ENCODE data around the gene ARID5A. TPM values are rescaled to one million over a fixed set of nuclear protein-coding genes. Genes with fewer than 3 reads are reported as not detected.

Gene ARID5A
- total RNA-seq, 1 experiment from 2014 or later: 3.3 TPM

DNA sequence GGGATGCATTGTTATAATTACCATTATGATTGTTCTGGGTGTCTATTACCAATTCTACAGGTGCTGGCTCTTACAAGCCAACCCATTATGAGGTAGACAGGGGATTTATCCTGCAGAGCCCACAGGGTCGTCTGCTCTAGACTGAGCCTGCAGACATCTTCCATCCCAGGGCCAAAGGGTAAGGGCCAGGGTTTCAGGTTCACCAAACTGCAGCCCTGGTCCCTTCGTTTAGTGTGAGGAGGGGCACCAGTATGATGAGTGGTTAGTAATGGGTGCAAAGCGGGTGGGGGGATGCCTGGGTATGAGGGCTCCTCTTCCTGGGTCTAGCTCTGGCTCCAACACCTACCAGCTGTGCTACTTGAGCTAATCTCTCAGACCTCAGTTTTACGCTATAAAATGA lies 1.2 kb upstream of the ARID5A start:
- intact Hi-C loops (cut with micrococcal nuclease; ENCODE audit: unreplicated experiment): no loop called here
- BruUV-seq (replicated peaks): no TSS peak
- H3K9me3 ChIP-seq: no peaks in the 10 kb centered on the region
- no peak overlapping the region for H3K27ac Mint-ChIP-seq (ENCODE audit: unreplicated experiment)
- no peaks in the 10 kb centered on the region for H3K27me3 Mint-ChIP-seq (ENCODE audit: insufficient read depth, unreplicated experiment)
- no peaks in the 10 kb centered on the region for H3K27me3 ChIP-seq (replicated peaks; ENCODE audit: control insufficient read depth, insufficient read depth, low read length)
- H3K4me3 ChIP-seq (ENCODE audit: low read depth, low read length): no peak overlapping the region
- H3K9me3 Mint-ChIP-seq (ENCODE audit: unreplicated experiment): no peaks in the 10 kb centered on the region
- no peaks in the 10 kb centered on the region for H3K36me3 Mint-ChIP-seq (ENCODE audit: insufficient read depth, unreplicated experiment)
- H3K4me1 Mint-ChIP-seq (ENCODE audit: low read depth, unreplicated experiment): peaks cover 5% of the 10 kb centered on the region
- CTCF ChIA-PET: interaction anchor here (0.6 kb wide), 1 partner anchor 425 kb away, joined by 3 read pairs; no protein-coding TSS in a partner anchor
- TF ChIP-seq, protein P1, sequence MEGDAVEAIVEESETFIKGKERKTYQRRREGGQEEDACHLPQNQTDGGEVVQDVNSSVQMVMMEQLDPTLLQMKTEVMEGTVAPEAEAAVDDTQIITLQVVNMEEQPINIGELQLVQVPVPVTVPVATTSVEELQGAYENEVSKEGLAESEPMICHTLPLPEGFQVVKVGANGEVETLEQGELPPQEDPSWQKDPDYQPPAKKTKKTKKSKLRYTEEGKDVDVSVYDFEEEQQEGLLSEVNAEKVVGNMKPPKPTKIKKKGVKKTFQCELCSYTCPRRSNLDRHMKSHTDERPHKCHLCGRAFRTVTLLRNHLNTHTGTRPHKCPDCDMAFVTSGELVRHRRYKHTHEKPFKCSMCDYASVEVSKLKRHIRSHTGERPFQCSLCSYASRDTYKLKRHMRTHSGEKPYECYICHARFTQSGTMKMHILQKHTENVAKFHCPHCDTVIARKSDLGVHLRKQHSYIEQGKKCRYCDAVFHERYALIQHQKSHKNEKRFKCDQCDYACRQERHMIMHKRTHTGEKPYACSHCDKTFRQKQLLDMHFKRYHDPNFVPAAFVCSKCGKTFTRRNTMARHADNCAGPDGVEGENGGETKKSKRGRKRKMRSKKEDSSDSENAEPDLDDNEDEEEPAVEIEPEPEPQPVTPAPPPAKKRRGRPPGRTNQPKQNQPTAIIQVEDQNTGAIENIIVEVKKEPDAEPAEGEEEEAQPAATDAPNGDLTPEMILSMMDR (IDR thresholded peaks at IDR 0.05; ENCODE audit: insufficient read depth in 1 of 2, low read depth in 1 of 2, low read length in 1 of 2, severe bottlenecking in 1 of 2, unreplicated experiment in 1 of 2): no peak
- H3K36me3 ChIP-seq (ENCODE audit: control insufficient read depth, insufficient read depth, low read length): no peaks in the 10 kb centered on the region
- DNase-seq: no peak
- POLR2A ChIA-PET: no interaction called here
- peaks cover 7% of the 10 kb centered on the region for H3K4me1 ChIP-seq
- H3K4me3 Mint-ChIP-seq (ENCODE audit: unreplicated experiment): no peak overlapping the region

DNA sequence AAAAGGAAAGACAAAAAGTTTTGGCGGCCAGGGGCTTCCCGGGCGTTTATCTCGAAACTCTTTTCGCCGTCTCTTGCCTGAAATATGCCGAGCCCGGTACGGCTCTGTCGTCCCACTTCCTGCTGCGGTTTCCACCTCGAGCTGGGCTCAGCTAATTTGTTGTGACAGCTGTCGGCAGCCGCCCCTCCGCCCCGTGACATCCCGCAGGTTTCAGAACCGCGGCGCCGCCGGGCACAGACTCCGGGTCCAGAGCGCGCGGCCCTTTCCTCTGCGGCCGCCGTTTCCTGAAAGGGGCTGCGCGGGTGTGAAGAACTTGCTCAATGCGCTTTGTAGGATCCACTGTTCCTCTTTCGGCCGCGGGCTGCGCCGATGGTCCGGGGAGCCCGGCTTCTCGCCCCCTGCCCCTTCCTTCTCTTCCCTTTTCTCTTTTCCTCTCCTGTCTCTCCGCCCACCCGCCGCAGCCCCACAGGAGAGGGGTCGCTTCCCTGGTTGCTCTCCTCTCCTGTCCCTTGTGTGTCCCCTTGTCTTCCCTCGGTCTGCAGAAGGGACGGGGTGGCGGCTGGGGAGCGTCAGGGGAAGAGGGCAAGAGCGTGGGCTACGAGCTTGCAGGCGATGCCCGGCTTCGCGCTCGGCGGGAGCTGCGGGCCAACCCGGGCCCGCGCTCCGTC lies 648 bp downstream of the ARID5A start:
- peaks cover 3% of the 10 kb centered on the region for H3K4me1 Mint-ChIP-seq (ENCODE audit: low read depth, unreplicated experiment)
- Histone ChIP-seq H3K27me3 (replicated peaks; ENCODE audit: control insufficient read depth, insufficient read depth, low read length) (no peaks in the 10 kb centered on the region), H3K9me3 (no peaks in the 10 kb centered on the region), H3K4me3 (ENCODE audit: low read depth, low read length) (peak overlapping the region; percentile 57), H3K4me1 (peaks cover 7% of the 10 kb centered on the region), H3K36me3 (ENCODE audit: control insufficient read depth, insufficient read depth, low read length) (no peaks in the 10 kb centered on the region)
- no peaks in the 10 kb centered on the region for H3K9me3 Mint-ChIP-seq (ENCODE audit: unreplicated experiment)
- TSS peak; percentile 35 for BruUV-seq (replicated peaks)
- ChIA-PET CTCF (interaction anchor here (1.6 to 1.7 kb wide), 2 partner anchors 13 to 17 kb away, joined by 5 to 6 read pairs; no protein-coding TSS in a partner anchor), POLR2A (no interaction called here)
- H3K27ac Mint-ChIP-seq (ENCODE audit: unreplicated experiment): no peak overlapping the region
- no peaks in the 10 kb centered on the region for H3K36me3 Mint-ChIP-seq (ENCODE audit: insufficient read depth, unreplicated experiment)
- peak overlapping the region; percentile 87 for H3K4me3 Mint-ChIP-seq (ENCODE audit: unreplicated experiment)
- DNase-seq: peak in 1 of 2 experiments; percentile 55
- intact Hi-C loops (cut with micrococcal nuclease; ENCODE audit: unreplicated experiment): loop anchor here (2.0 kb wide), 1 partner anchor 28 kb away; no protein-coding TSS in a partner anchor
- H3K27me3 Mint-ChIP-seq (ENCODE audit: insufficient read depth, unreplicated experiment): no peaks in the 10 kb centered on the region
- TF ChIP-seq, protein P1 (IDR thresholded peaks at IDR 0.05; ENCODE audit: insufficient read depth in 1 of 2, low read depth in 1 of 2, low read length in 1 of 2, severe bottlenecking in 1 of 2, unreplicated experiment in 1 of 2): no peak

DNA sequence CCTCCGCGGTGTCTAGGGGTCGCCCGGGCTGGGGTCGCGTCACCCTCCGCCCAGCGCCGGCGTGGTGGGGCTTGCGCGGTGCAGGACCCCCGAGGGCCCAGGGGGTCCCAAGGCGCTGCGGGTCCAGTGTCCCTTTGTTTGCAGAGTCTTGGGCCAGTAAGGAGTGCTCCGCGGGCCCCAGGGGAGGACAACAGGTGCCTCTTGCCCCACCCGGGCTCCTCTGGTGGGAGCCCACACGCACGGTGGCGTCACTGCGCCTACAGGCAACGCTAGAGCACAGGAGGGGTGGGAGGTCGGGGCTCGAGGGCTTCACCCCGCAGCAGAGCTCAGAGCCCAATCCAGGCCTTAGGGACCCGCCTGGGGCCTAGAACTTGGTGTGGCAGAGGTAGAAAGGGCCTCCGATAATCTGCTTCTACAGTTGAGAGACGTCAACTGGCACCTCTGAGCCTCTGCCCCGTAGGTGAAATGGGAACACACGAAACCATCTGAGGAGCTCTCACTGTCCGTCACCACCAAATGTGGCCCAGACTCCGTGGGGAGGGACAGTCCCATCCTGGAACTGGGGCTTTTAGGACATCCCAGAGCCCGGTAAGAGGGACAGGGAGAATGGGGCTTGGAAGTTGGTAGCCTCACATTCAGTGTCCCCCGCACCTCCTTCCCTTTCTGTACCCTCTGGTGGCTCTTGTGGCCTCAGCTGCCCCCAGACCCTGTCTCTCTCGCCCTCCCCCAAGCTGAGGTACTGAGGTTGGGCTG lies 1.4 kb downstream of the ARID5A start:
- no TSS peak for BruUV-seq (replicated peaks)
- Histone ChIP-seq H3K9me3 (no peaks in the 10 kb centered on the region), H3K4me1 (peaks cover 7% of the 10 kb centered on the region), H3K27me3 (replicated peaks; ENCODE audit: control insufficient read depth, insufficient read depth, low read length) (no peaks in the 10 kb centered on the region), H3K4me3 (ENCODE audit: low read depth, low read length) (peak overlapping the region; percentile 57), H3K36me3 (ENCODE audit: control insufficient read depth, insufficient read depth, low read length) (no peaks in the 10 kb centered on the region)
- Mint-ChIP-seq H3K4me3 (ENCODE audit: unreplicated experiment) (peak overlapping the region; percentile 87), H3K36me3 (ENCODE audit: insufficient read depth, unreplicated experiment) (no peaks in the 10 kb centered on the region), H3K9me3 (ENCODE audit: unreplicated experiment) (no peaks in the 10 kb centered on the region), H3K4me1 (ENCODE audit: low read depth, unreplicated experiment) (no peaks in the 10 kb centered on the region), H3K27me3 (ENCODE audit: insufficient read depth, unreplicated experiment) (no peaks in the 10 kb centered on the region), H3K27ac (ENCODE audit: unreplicated experiment) (no peak overlapping the region)
- intact Hi-C loops (cut with micrococcal nuclease; ENCODE audit: unreplicated experiment): loop anchor here (2.0 kb wide), 1 partner anchor 29 kb away; no protein-coding TSS in a partner anchor
- TF ChIP-seq, protein P1 (IDR thresholded peaks at IDR 0.05; ENCODE audit: insufficient read depth in 1 of 2, low read depth in 1 of 2, low read length in 1 of 2, severe bottlenecking in 1 of 2, unreplicated experiment in 1 of 2): no peak
- no peak for DNase-seq
- ChIA-PET CTCF (interaction anchor here (1.6 to 1.7 kb wide), 2 partner anchors 12 to 16 kb away, joined by 5 to 6 read pairs; no protein-coding TSS in a partner anchor), POLR2A (no interaction called here)
